B cell (primary cell): ENCODE data around the gene TEC. TPM values are rescaled to one million over a fixed set of nuclear protein-coding genes. Genes with fewer than 3 reads are reported as not detected.
"Not testable (repeated sequence)": the region's sequence is repeated elsewhere in the genome, so short reads cannot be mapped to it uniquely, and the experiment has no call there.

Source experiments
- ATAC-seq: fragments of 200-7000 bp; cut with Tn5 transposase; one replicate; pipeline ENCODE4 v1.10.0; 2021; ENCODE audit warnings: low read depth, mild to moderate bottlenecking, moderate number of reproducible peaks, moderate library complexity
- CTCF ChIA-PET: fragments of 350-600 bp; sonication (Branson Sonifier 250); formaldehyde crosslinking; loops from one replicate; lab custom pipeline; 2021; ENCODE audit warnings: antibody characterized with exemption, inconsistent platforms; lab: Charles Lee
- POLR2A ChIA-PET: fragments of 350-600 bp; sonication (Branson Sonifier 250); formaldehyde crosslinking; loops from one replicate; lab custom pipeline; 2021; ENCODE audit warnings: antibody characterized with exemption; lab: Charles Lee
- DNase-seq: peaks from one replicate; pipeline ENCODE4 v3.0.0; 2013
- H2AFZ ChIP-seq: 2 replicates; pipeline ENCODE4 v1.6.1; 2012; ENCODE audit warnings: mild to moderate bottlenecking, low read depth, low read length; ENCODE audit not compliant: insufficient read depth, poor library complexity, severe bottlenecking
- H3K27ac ChIP-seq, 2 donors: 1 replicate in 1 of 2; 2 replicates in 1 of 2; pipeline ENCODE4 v1.5.1; 2012 to 2013; ENCODE audit warnings: low read length in 2 of 2, mild to moderate bottlenecking in 2 of 2, moderate library complexity in 1 of 2
- H3K27me3 ChIP-seq, 4 experiments: fragments of 200-600 bp in 1 of 4; sonication (generic) in 1 of 4; replicated peaks in 1 of 4; 1 replicate in 2 of 4; 2 replicates in 2 of 4; pipeline versions ENCODE4 v1.6.1 to v1.7.0; 2013 to 2016; ENCODE audit warnings: low read length in 3 of 4, mild to moderate bottlenecking in 2 of 4, mixed read lengths in 1 of 4, moderate library complexity in 1 of 4; ENCODE audit not compliant: insufficient read depth in 4 of 4, control insufficient read depth in 3 of 4; ENCODE audit errors: control extremely low read depth in 1 of 4
- H3K36me3 ChIP-seq, 2 experiments: replicated peaks in 1 of 2; 1 replicate in 1 of 2; 2 replicates in 1 of 2; pipeline versions ENCODE4 v1.6.1 to v1.7.1; 2013; ENCODE audit warnings: low read length in 1 of 2; ENCODE audit not compliant: insufficient read depth in 2 of 2, control insufficient read depth in 1 of 2; ENCODE audit errors: control extremely low read depth in 1 of 2, extremely low read depth in 1 of 2
- H3K4me1 ChIP-seq, 2 donors: fragments of 200-600 bp in 1 of 2; sonication (generic) in 1 of 2; 1 replicate in 1 of 2; 2 replicates in 1 of 2; pipeline versions ENCODE4 v1.5.1 to v1.6.1; 2013 to 2017; ENCODE audit warnings: low read length in 2 of 2; ENCODE audit not compliant: control insufficient read depth in 2 of 2, insufficient read depth in 2 of 2
- H3K4me2 ChIP-seq: replicated peaks from 2 replicates; pipeline ENCODE3; 2012; ENCODE audit warnings: mild to moderate bottlenecking, low read depth, low read length; ENCODE audit not compliant: poor library complexity, severe bottlenecking
- H3K4me3 ChIP-seq, 5 experiments: fragments of 200-600 bp in 1 of 5; sonication (generic) in 1 of 5; 1 replicate in 3 of 5; 2 replicates in 2 of 5; pipeline versions ENCODE4 v1.5.1 to v1.7.0; 2011 to 2016; ENCODE audit warnings: low read length in 4 of 5, mild to moderate bottlenecking in 4 of 5, low read depth in 2 of 5, control low read depth in 1 of 5, moderate library complexity in 1 of 5; ENCODE audit not compliant: insufficient read depth in 1 of 5; ENCODE audit errors: control extremely low read depth in 1 of 5, extremely low read depth in 1 of 5
- H3K79me2 ChIP-seq: fragments of 200-600 bp; sonication (generic); one replicate; pipeline ENCODE4 v1.6.0; 2016; ENCODE audit warnings: low read length; ENCODE audit not compliant: control insufficient read depth, insufficient read depth
- H3K9ac ChIP-seq: fragments of 200-600 bp; sonication (generic); 2 replicates; pipeline ENCODE4 v1.6.1; 2017; ENCODE audit warnings: mild to moderate bottlenecking, low read length, moderate library complexity
- H3K9me3 ChIP-seq, 3 donors: one replicate each; pipeline versions ENCODE4 v1.6.1 to v1.7.1; 2013; ENCODE audit warnings: low read length in 2 of 3; ENCODE audit not compliant: control insufficient read depth in 2 of 3, insufficient read depth in 1 of 3; ENCODE audit errors: control extremely low read depth in 1 of 3
- H4K20me1 ChIP-seq: 2 replicates; pipeline ENCODE4 v1.6.0; 2012; ENCODE audit warnings: mild to moderate bottlenecking, low read length; ENCODE audit not compliant: insufficient read depth, control insufficient read depth, poor library complexity, severe bottlenecking
- H3K27ac Mint-ChIP-seq: one replicate; pipeline ENCODE4 v1.8.0; 2021; ENCODE audit warnings: mixed read lengths
- H3K27me3 Mint-ChIP-seq: one replicate; pipeline ENCODE4 v1.8.0; 2021; ENCODE audit warnings: mixed read lengths
- H3K4me1 Mint-ChIP-seq: one replicate; pipeline ENCODE4 v1.8.0; 2021; ENCODE audit warnings: mixed read lengths
- H3K4me3 Mint-ChIP-seq: one replicate; pipeline ENCODE4 v1.8.0; 2021; ENCODE audit warnings: mixed read lengths
- H3K9me3 Mint-ChIP-seq: one replicate; pipeline ENCODE4 v1.8.0; 2022; ENCODE audit warnings: mixed read lengths; ENCODE audit not compliant: insufficient read depth
- EZH2 ChIP-seq: IDR thresholded peaks from 2 replicates; pipeline ENCODE4 v1.6.1; 2012; ENCODE audit warnings: borderline replicate concordance, low read depth, mild to moderate bottlenecking, moderate library complexity, low read length; ENCODE audit not compliant: insufficient read depth, poor library complexity, severe bottlenecking
- WGBS: methylation state at CpG from one replicate; pipeline ENCODE4 v1.1.5; 2013; ENCODE audit warnings: missing lambda C conversion rate; ENCODE audit not compliant: insufficient coverage; 5-methylcytosine and 5-hydroxymethylcytosine counted together
- intact Hi-C: fragments of 100-400 bp; cut with micrococcal nuclease; formaldehyde crosslinking; loops from one replicate; pipeline ENCODE4 v1.10.0; 2022
- polyA plus RNA-seq: library from polyadenylated mRNA; depleted of rRNA; stranded (reverse); fragments of >200 nt; gene quantifications from 2 replicates; pipeline ENCODE4 v1.2.3, GENCODE V29; 2012
- total RNA-seq, 2 donors: library from RNA; stranded (reverse); fragments of 120-200 nt in 1 of 2; gene quantifications; 1 replicate in 1 of 2; 2 replicates in 1 of 2; pipeline versions ENCODE4 v1.2.3 to v1.2.4, GENCODE V29; 2013 to 2022
- TF ChIP-seq, protein P1 (sequence below): fragments of 200-600 bp; IDR thresholded peaks from one replicate; pipeline ENCODE4 v1.8.0; 2022; ENCODE audit warnings: antibody characterized with exemption, mild to moderate bottlenecking

Gene TEC
- total and polyA plus RNA-seq, 2 donors (not counting 1 experiment from before 2014, with no cell fraction given): 2.0 to 8.3 TPM

DNA sequence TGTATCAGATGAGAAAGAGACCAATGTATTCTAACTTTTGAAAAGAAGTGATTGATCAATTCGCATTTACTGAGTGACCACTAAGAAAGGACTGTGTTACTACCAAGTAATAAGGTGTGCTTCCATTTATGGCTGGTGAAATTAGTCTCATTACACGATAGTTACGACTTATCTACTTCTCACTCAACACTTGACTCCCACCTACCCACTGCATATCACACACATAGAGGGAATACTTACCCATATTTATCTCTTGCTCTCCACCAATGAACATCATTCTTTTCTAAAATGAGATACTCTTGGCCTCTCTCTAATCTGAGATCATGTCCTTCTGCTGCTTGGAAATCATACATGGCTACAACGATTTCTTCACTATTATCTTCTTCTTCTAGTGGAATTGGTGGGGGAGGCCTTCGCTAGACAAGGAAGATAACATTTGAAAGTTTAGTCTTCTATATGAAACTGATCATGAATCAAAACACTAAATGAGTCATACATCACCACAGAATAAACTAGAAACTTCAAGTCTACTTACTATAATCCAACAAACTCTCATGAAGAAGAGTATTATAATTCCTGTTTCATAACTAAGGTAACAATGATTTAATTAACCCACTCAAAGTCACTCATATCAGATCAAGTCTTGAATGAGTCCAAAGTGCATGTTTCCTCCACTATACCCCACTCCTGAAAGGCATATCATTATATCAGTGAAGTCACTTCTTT is 101.9 kb downstream of the TEC start:
- ChIA-PET POLR2A (no interaction called here), CTCF (no interaction called here)
- H3K27ac Mint-ChIP-seq: no peak overlapping the region
- no peak for TF ChIP-seq EZH2
- TF ChIP-seq, protein P1, sequence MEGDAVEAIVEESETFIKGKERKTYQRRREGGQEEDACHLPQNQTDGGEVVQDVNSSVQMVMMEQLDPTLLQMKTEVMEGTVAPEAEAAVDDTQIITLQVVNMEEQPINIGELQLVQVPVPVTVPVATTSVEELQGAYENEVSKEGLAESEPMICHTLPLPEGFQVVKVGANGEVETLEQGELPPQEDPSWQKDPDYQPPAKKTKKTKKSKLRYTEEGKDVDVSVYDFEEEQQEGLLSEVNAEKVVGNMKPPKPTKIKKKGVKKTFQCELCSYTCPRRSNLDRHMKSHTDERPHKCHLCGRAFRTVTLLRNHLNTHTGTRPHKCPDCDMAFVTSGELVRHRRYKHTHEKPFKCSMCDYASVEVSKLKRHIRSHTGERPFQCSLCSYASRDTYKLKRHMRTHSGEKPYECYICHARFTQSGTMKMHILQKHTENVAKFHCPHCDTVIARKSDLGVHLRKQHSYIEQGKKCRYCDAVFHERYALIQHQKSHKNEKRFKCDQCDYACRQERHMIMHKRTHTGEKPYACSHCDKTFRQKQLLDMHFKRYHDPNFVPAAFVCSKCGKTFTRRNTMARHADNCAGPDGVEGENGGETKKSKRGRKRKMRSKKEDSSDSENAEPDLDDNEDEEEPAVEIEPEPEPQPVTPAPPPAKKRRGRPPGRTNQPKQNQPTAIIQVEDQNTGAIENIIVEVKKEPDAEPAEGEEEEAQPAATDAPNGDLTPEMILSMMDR: no peak
- no peak overlapping the region for H3K9ac ChIP-seq
- H2AFZ ChIP-seq: no peak overlapping the region
- H3K4me3 ChIP-seq: no peak overlapping the region
- H3K4me1 ChIP-seq: no peaks in the 10 kb centered on the region
- H3K9me3 ChIP-seq: no peaks in the 10 kb centered on the region
- H3K4me2 ChIP-seq: no peak overlapping the region
- H3K79me2 ChIP-seq: no peaks in the 10 kb centered on the region
- H3K27ac ChIP-seq: no peak overlapping the region
- H3K36me3 ChIP-seq: peaks cover 4 to 37% of the 10 kb centered on the region in 2 experiments
- H3K9me3 Mint-ChIP-seq: no peaks in the 10 kb centered on the region
- ATAC-seq (no peak), DNase-seq (no peak)
- intact Hi-C loops: no loop called here
- 94% methylated on average over 2 of the region's 5 CpGs for WGBS
- H3K4me1 Mint-ChIP-seq: peaks cover 3% of the 10 kb centered on the region
- no peaks in the 10 kb centered on the region for H3K27me3 Mint-ChIP-seq
- no peaks in the 10 kb centered on the region for H3K27me3 ChIP-seq
- no peaks in the 10 kb centered on the region for H4K20me1 ChIP-seq
- H3K4me3 Mint-ChIP-seq: no peak overlapping the region

DNA sequence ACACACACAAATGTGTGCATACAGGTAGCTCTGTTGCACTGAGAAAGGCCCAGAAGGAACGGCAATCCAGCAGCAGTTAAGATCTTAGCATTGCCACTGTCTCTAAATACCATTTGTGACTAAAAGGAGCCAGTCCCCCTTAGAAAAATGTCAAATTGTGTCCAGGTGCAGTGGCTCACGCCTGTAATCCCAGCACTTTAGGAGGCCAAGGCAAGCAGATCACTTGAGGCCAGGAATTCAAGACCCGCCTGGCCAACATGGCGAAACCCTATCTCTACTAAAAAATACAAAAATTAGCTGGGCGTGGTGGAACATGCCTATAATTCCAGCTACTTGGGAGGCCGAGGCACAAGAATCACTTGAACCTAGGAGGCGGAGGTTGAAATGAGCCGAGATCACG is 105.1 kb downstream of the TEC start:
- H3K27ac Mint-ChIP-seq, ATAC-seq, DNase-seq, H2AFZ ChIP-seq, H3K27me3 ChIP-seq, H3K4me3 Mint-ChIP-seq, H3K9me3 Mint-ChIP-seq, H4K20me1 ChIP-seq, H3K9me3 ChIP-seq, H3K9ac ChIP-seq, intact Hi-C loops, H3K4me1 Mint-ChIP-seq, H3K79me2 ChIP-seq, H3K4me1 ChIP-seq, H3K27ac ChIP-seq, H3K27me3 Mint-ChIP-seq, H3K4me2 ChIP-seq, CTCF ChIA-PET, H3K4me3 ChIP-seq: not testable (repeated sequence)
- H3K36me3 ChIP-seq: peaks cover 5 to 29% of the 10 kb centered on the region in 2 experiments
- WGBS: 98% methylated on average over 7 of the region's 9 CpGs
- POLR2A ChIA-PET: interaction anchor here (0.6 kb wide), 1 partner anchor 46 kb away, joined by 3 read pairs; no protein-coding TSS in a partner anchor
